Retinal pigment epithelial cell (primary cell): ENCODE measurements around the gene PERM1.

Experiments used
- DNase-seq: peaks from one replicate; pipeline ENCODE4 v3.0.0-alpha.2; 2010; ENCODE audit warnings: low read depth
- H3K4me3 ChIP-seq: 2 replicates; pipeline ENCODE4 v1.5.1; 2011; ENCODE audit warnings: mild to moderate bottlenecking, low read length, control low read depth, moderate library complexity
- CTCF ChIP-seq: conservative IDR thresholded peaks from 2 replicates; pipeline ENCODE4 v1.5.1; 2011; ENCODE audit warnings: low read depth, low read length, control low read depth, inconsistent platforms

PERM1 gene

GRCh38 chr1:971751-972506 lies 10.0 kb downstream of the PERM1 start:
- DNase-seq, result no peak
- no peak for TF ChIP-seq CTCF
- H3K4me3 ChIP-seq, result no peak overlapping the region

- H3K4me3 ChIP-seq, result no peak overlapping the region
- DNase-seq, result no peak
- no peak for TF ChIP-seq CTCF
Observed at GRCh38 chr1:970973-971730, 10.7 kb downstream of the PERM1 start.

GRCh38 chr1:970242-970972 lies 11.5 kb downstream of the PERM1 start:
- no peak overlapping the region for H3K4me3 ChIP-seq
- TF ChIP-seq CTCF, result no peak
- no peak for DNase-seq

GRCh38 chr1:969260-969855 lies 12.5 kb downstream of the PERM1 start:
- TF ChIP-seq CTCF, result no peak
- DNase-seq, result no peak
- H3K4me3 ChIP-seq, result no peak overlapping the region

GRCh38 chr1:967466-968343 lies 14.2 kb downstream of the PERM1 start:
- no peak for DNase-seq
- TF ChIP-seq CTCF, result no peak
- no peak overlapping the region for H3K4me3 ChIP-seq

- DNase-seq, result no peak
- peak overlapping the region; percentile 58 for H3K4me3 ChIP-seq
- TF ChIP-seq CTCF, result no peak
Observed at GRCh38 chr1:966704-967300, 15.1 kb downstream of the PERM1 start.
